SK-N-SH treated with all-trans-retinoic acid at 6 μM for 48 hours (cell line): ENCODE measurements around the gene RASA2.

Experiments
- ATAC-seq: fragments of 200-7000 bp; cut with Tn5 transposase; 3 replicates; pipeline ENCODE4 v1.9.1; 2020; ENCODE audit warnings: mild to moderate bottlenecking, moderate library complexity
- ARNTL ChIP-seq: fragments of 450-650 bp; formaldehyde crosslinking; IDR thresholded peaks from 2 replicates; pipeline ENCODE4 v1.5.0; 2020; ENCODE audit warnings: low read depth, mild to moderate bottlenecking, moderate library complexity, borderline replicate concordance
- BACH2 ChIP-seq: fragments of 250-450 bp; sonication (Bioruptor Pico); IDR thresholded peaks from 2 replicates; pipeline ENCODE4 v1.9.0; 2021; ENCODE audit warnings: mild to moderate bottlenecking, borderline replicate concordance
- CREB5 ChIP-seq: fragments of 250-450 bp; sonication (Bioruptor Pico); IDR thresholded peaks from 2 replicates; pipeline ENCODE4 v1.5.1; 2020; ENCODE audit warnings: low read depth, mild to moderate bottlenecking, moderate library complexity
- CSDC2 ChIP-seq: fragments of 250-450 bp; sonication (Bioruptor Pico); IDR thresholded peaks from 2 replicates; pipeline ENCODE4 v1.5.0; 2020; ENCODE audit warnings: mild to moderate bottlenecking, moderate library complexity
- CSRNP3 ChIP-seq: fragments of 250-450 bp; sonication (Bioruptor Pico); IDR thresholded peaks from 2 replicates; pipeline ENCODE4 v1.5.1; 2021; ENCODE audit warnings: mild to moderate bottlenecking, moderate library complexity
- ESRRG ChIP-seq: fragments of 250-450 bp; sonication (Bioruptor Pico); IDR thresholded peaks from 2 replicates; pipeline ENCODE4 v1.6.1; 2021; ENCODE audit warnings: mild to moderate bottlenecking
- GLIS3 ChIP-seq: fragments of 250-450 bp; sonication (Bioruptor Pico); IDR thresholded peaks from 2 replicates; pipeline ENCODE4 v1.5.0; 2020; ENCODE audit warnings: mild to moderate bottlenecking, moderate library complexity
- ISL1 ChIP-seq: fragments of 250-450 bp; sonication (Bioruptor Pico); IDR thresholded peaks from 2 replicates; pipeline ENCODE4 v2.1.2; 2022; ENCODE audit warnings: mild to moderate bottlenecking, moderate library complexity
- OSR1 ChIP-seq: fragments of 250-450 bp; sonication (Bioruptor Pico); IDR thresholded peaks from 2 replicates; pipeline ENCODE4 v1.8.0; 2022; ENCODE audit warnings: moderate library complexity, mild to moderate bottlenecking, inconsistent platforms
- PATZ1 ChIP-seq: fragments of 250-450 bp; sonication (Bioruptor Pico); IDR thresholded peaks from 2 replicates; pipeline ENCODE4 v1.8.0; 2020; ENCODE audit warnings: mild to moderate bottlenecking, moderate library complexity, borderline replicate concordance
- POU6F1 ChIP-seq: fragments of 250-450 bp; sonication (Bioruptor Pico); IDR thresholded peaks from 2 replicates; pipeline ENCODE4 v1.8.0; 2021; ENCODE audit warnings: low read depth, mild to moderate bottlenecking, moderate library complexity, borderline replicate concordance
- PPARA ChIP-seq: fragments of 250-450 bp; sonication (Bioruptor Pico); IDR thresholded peaks from 2 replicates; pipeline ENCODE4 v1.5.0; 2020; ENCODE audit warnings: mild to moderate bottlenecking, borderline replicate concordance
- RARB ChIP-seq: fragments of 250-450 bp; sonication (Bioruptor Pico); IDR thresholded peaks from 2 replicates; pipeline ENCODE4 v1.8.0; 2021; ENCODE audit warnings: mild to moderate bottlenecking, moderate library complexity
- SNAI2 ChIP-seq: fragments of 250-450 bp; sonication (Bioruptor Pico); IDR thresholded peaks from 2 replicates; pipeline ENCODE4 v1.5.0; 2020; ENCODE audit warnings: mild to moderate bottlenecking, moderate library complexity
- TCF4 ChIP-seq: fragments of 250-450 bp; sonication (Bioruptor Pico); IDR thresholded peaks from 2 replicates; pipeline ENCODE4 v1.8.0; 2021; ENCODE audit warnings: mild to moderate bottlenecking, moderate library complexity, borderline replicate concordance
- TOX ChIP-seq: fragments of 250-450 bp; sonication (Bioruptor Pico); IDR thresholded peaks from 2 replicates; pipeline ENCODE4 v1.8.0; 2021; ENCODE audit warnings: mild to moderate bottlenecking, moderate library complexity, borderline replicate concordance
- TSHZ2 ChIP-seq: fragments of 250-450 bp; sonication (Bioruptor Pico); IDR thresholded peaks from 2 replicates; pipeline ENCODE4 v1.5.0; 2020; ENCODE audit warnings: mild to moderate bottlenecking, moderate library complexity
- ZC3H10 ChIP-seq: fragments of 250-450 bp; sonication (Bioruptor Pico); IDR thresholded peaks from 2 replicates; pipeline ENCODE4 v1.5.1; 2021; ENCODE audit warnings: mild to moderate bottlenecking, moderate library complexity
- ZFP3 ChIP-seq: fragments of 250-450 bp; sonication (Bioruptor Pico); IDR thresholded peaks from 2 replicates; pipeline ENCODE4 v1.5.0; 2020; ENCODE audit warnings: mild to moderate bottlenecking, moderate library complexity
- ZFP30 ChIP-seq: fragments of 450-650 bp; formaldehyde crosslinking; IDR thresholded peaks from 2 replicates; pipeline ENCODE4 v1.5.0; 2022; ENCODE audit warnings: mild to moderate bottlenecking, moderate library complexity
- ZNF565 ChIP-seq: fragments of 450-650 bp; formaldehyde crosslinking; conservative IDR thresholded peaks from 2 replicates; pipeline ENCODE4 v1.5.0; 2020; ENCODE audit warnings: low read depth, mild to moderate bottlenecking, moderate library complexity
- ZNF70 ChIP-seq: fragments of 450-650 bp; formaldehyde crosslinking; IDR thresholded peaks from 2 replicates; pipeline ENCODE4 v1.5.0; 2020; ENCODE audit warnings: mild to moderate bottlenecking, moderate library complexity
- ZNF8 ChIP-seq: fragments of 450-650 bp; formaldehyde crosslinking; IDR thresholded peaks from 2 replicates; pipeline ENCODE4 v1.5.0; 2020; ENCODE audit warnings: mild to moderate bottlenecking, moderate library complexity

Gene RASA2

GRCh38 chr3:141442914-141443313 lies 43.9 kb upstream of the RASA2 start:
- TF ChIP-seq ZNF70 (CRISPR knock-in tag) (no peak), RARB (CRISPR knock-in tag) (no peak), CSDC2 (no peak)
- ATAC-seq = no peak

- no peak for ATAC-seq
- TF ChIP-seq RARB (CRISPR knock-in tag) = no peak
- no peak for TF ChIP-seq TOX (CRISPR knock-in tag)
These were observed 42.1 kb upstream of the RASA2 start for GRCh38 chr3:141444586-141445285.

GRCh38 chr3:141445990-141446389 lies 40.8 kb upstream of the RASA2 start:
- no peak for TF ChIP-seq CSDC2
- TF ChIP-seq RARB (CRISPR knock-in tag) = no peak
- no peak for TF ChIP-seq ARNTL (CRISPR knock-in tag)
- TF ChIP-seq POU6F1 (CRISPR knock-in tag) = no peak
- TF ChIP-seq CSRNP3 (CRISPR knock-in tag) = no peak
- TF ChIP-seq ZFP3 (CRISPR knock-in tag) = no peak
- TF ChIP-seq SNAI2 (CRISPR knock-in tag) = no peak
- TF ChIP-seq TCF4 (CRISPR knock-in tag) = no peak
- no peak for TF ChIP-seq GLIS3 (CRISPR knock-in tag)
- TF ChIP-seq ZNF70 (CRISPR knock-in tag) = no peak
- TF ChIP-seq OSR1 (CRISPR knock-in tag) = no peak
- no peak for TF ChIP-seq ZNF565 (CRISPR knock-in tag)
- no peak for TF ChIP-seq TOX (CRISPR knock-in tag)
- ATAC-seq = no peak

GRCh38 chr3:141446737-141447136 lies 40.1 kb upstream of the RASA2 start:
- TF ChIP-seq CREB5 (CRISPR knock-in tag) (no peak), PATZ1 (CRISPR knock-in tag) (no peak), BACH2 (CRISPR knock-in tag) (no peak), OSR1 (CRISPR knock-in tag) (no peak), ESRRG (no peak), RARB (CRISPR knock-in tag) (no peak), TOX (CRISPR knock-in tag) (no peak), POU6F1 (CRISPR knock-in tag) (no peak), PPARA (CRISPR knock-in tag) (no peak), ZNF565 (CRISPR knock-in tag) (no peak), ZFP30 (CRISPR knock-in tag) (no peak), ZFP3 (CRISPR knock-in tag) (no peak), TCF4 (CRISPR knock-in tag) (no peak), TSHZ2 (CRISPR knock-in tag) (no peak), ZNF8 (CRISPR knock-in tag) (no peak), CSRNP3 (CRISPR knock-in tag) (no peak), ZC3H10 (no peak), ZNF70 (CRISPR knock-in tag) (no peak), ISL1 (CRISPR knock-in tag) (no peak)
- no peak for ATAC-seq
